DMS79 treated with DMSO at 0.1 percent for 48 hours (cell line): ENCODE data around the gene NOS1AP.
"Not testable (repeated sequence)": the region's sequence is repeated elsewhere in the genome, so short reads cannot be mapped to it uniquely, and the experiment has no call there.

ENCODE experiments used
- DNase-seq: peaks from one replicate; lab custom pipeline; 2025; lab: John Stamatoyannopoulos, UW

The NOS1AP gene

DNA sequence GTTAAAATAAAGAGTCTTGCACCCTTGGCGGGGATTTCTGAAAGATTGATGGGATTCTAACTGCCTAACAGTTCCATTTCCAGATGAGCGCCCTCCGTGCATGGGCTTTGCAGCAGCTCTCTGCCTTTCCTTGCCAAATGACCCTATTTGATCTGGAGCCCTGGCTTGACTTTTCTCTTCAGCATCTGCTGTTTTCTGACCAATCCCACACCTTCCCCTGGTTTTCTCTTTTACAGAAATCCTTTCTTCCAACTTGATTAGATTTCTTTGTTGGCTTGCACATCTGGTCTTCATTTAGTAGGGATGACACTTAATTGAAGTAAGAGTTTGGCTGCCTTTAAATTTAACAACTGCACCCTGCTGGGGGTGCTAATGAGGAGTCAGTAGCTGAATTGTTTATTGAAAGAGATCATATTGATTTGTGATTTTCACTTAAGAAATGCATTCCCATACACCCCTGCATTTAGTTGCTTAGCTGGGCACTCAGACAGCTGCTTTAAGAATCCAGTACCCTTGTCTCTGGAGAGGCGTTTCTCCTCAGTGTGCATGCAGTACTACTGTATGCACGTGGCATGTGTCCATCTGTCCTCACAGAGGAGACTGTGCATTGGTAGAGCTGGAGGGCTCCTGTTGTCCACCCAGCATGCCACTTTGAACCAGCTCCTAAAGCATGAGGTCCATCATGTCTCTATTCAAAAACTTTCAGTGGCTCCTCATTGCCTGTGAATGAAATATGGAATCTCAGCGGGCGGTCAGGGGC is 99.7 kb downstream of the NOS1AP start:
- DNase-seq: no peak

DNA sequence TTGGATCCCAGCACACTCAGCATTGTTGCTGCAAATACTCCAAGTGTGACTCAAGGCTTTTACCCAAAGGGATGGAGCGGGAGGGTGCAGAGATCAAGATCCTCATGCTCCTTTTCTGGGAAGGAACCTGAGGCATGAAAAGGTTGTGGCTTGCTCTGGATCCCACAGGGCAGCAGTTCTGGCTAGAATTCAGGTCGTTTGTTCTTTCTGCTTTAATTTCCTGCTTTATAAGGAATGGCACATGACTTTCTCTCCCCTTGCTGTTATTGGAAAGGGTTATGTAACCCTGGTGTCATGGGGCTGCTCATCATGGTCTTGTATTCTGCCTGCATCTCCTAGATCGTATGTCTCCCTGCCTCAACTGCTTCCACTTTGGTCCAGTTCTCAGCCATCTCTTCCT is 101.6 kb downstream of the NOS1AP start:
- no peak for DNase-seq

DNA sequence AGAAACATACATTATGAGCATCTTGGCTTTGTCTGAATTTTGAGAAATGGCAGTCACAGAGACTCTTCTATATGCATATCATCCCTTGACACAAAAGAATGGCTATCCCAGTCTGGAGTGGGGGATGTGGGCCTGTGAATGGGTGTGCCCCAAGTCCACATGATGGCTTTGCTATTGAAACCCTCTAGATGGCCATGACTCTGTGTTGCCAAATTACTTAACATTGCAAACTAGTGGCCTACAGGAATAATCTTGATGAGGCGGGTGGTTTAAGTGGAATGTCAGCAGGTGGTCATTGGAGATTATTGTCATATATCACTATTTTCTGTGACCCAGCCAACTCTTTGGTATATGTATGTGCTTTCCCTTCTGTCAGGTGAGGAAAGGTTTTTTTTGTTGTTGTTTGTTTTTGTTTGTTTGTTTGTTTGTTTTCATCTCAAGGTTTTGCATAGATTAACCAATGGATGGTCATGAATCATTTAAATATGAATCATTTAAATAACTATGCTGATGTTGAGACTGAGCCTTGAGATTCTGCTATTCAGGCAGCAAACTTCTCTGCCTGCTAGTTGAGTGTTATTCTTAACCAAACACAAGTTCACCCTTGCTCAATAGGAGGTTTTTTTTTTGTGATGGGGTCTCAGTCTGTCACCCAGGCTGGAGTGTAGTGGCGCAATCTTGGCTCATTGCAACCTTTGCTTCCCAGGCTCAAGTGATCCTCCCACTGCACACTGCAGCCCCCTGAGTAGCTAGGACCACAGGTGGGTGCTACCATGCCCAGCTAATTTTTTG is 103.0 kb downstream of the NOS1AP start:
- no peak for DNase-seq

DNA sequence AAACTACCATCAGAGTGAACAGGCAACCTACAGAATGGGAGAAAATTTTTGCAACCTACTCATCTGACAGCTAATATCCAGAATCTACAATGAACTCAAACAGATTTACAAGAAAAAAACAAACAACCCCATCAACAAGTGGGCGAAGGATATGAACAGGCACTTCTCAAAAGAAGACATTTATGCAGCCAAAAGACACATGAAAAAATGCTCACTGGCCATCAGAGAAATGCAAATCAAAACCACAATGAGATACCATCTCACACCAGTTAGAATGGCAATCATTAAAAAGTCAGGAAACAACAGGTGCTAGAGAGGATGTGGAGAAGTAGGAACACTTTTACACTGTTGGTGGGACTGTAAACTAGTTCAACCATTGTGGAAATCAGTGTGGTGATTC is 104.1 kb downstream of the NOS1AP start:
- not testable (repeated sequence) for DNase-seq

DNA sequence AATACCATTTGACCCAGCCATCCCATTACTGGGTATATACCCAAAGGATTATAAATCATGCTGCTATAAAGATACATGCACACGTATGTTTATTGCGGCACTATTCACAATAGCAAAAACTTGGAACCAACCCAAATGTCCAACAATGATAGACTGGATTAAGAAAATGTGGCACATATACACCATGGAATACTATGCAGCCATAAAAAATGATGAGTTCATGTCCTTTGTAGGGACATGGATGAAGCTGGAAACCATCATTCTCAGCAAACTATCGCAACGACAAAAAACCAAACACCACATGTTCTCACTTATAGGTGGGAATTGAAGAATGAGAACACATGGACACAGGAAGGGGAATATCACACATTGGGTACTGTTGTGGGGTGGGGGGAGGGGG is 104.5 kb downstream of the NOS1AP start:
- not testable (repeated sequence) for DNase-seq

DNA sequence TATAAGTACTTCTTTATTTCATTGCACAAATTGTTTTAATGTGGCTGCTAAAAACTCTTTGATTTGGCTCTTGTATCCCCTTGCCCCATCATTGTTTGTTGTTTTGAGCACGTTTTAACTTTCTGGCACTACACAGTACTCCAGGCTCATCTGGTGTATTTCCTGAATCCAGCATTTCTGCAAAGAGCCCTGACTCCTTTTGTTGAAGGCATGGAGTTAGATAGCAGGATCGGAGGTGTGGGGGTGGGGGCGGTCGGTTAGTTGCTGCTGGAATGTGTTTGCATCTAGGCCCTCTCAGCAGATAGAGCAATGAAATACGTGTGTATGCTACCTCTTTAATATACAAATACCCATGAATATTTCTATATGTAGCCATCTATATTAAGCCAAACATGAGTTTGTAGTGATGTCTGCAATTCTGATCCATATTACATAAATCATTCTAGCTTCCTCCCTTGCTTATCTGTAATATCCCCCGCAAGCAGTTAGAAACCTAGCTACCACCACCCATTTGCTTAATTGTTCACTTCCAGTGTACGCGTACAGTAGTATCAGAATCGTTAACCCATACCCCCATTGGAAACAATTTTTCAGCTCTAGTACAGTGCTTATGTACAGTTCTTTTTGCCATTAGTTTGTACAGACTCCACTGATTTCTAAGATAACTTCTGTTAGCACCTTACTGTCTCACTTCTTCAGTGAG is 106.0 kb downstream of the NOS1AP start:
- no peak for DNase-seq

DNA sequence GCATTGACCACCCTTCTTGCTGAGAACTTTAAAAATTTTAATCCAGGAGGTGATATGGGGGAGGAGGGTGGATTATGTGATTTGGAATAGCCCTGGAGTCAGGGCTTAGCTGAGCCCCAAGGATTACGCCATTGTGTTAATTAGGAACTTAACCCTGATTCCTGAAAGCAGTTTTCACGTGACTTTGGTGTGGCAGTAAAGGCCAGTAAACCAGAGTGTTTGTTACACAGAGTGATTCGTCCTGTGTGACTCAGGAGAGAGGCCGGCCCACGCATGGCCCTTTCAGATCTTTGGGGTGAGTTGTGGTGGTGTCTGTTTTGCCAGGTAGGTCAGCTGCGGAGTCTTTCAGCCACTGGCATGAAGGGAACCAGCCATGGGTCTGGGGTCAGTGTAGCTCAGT is 107.6 kb downstream of the NOS1AP start:
- DNase-seq: no peak

DNA sequence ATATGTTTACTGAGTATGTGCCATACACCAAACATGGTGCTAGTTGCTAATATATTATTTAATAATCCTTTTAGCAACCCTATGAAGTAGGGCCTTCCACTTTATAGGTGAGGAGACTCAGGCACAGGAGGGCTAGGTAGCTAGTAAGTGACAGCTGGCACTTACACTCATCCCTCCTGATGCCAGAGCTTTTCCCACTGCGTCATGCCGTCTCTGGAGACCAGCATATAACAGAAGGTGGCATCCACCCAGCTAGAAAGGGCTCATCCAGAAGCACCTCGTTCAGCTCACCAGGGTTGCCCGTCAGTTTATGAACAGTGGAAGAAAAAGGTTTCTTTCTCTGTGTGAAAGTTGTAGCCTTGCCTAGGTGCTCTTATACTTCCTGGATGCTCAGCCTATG is 108.9 kb downstream of the NOS1AP start:
- no peak for DNase-seq

DNA sequence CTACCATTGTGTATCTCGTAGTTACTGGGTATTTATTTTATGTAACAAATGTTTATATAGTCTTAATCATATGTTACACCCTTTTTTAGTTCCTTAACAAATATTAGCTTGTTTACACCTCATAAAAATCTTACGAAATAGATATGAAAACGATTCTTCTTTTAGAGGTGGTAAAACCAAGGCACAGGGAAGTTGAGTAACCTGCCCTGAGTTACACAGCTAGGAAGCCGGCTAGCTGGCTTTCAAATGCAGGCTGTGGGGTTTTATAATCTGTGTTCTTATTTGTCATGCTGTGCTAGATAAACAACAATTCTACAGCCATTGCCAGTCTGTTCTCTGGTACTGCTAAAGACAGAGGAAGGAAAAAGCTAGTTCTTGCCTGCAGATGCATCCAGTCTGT is 109.6 kb downstream of the NOS1AP start:
- DNase-seq: no peak

DNA sequence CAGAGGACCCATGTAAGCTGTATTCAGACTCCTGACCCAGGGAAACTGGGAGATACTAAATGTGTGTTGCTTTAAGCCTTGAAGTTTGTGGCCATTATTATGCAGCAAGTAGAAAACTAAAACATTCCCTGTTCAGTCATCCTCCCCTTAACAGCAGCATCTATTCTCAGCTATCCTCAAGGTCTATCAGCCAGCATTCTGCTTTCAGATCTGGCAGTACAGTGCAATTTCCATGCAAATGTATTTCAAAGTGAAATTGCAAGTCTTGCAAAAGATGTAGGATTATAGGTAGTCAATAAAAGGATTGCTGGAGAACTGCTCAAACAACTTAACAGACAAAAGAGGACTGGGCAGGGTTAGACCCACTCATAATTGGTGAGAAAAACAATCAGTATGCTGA is 111.3 kb downstream of the NOS1AP start:
- DNase-seq: no peak

DNA sequence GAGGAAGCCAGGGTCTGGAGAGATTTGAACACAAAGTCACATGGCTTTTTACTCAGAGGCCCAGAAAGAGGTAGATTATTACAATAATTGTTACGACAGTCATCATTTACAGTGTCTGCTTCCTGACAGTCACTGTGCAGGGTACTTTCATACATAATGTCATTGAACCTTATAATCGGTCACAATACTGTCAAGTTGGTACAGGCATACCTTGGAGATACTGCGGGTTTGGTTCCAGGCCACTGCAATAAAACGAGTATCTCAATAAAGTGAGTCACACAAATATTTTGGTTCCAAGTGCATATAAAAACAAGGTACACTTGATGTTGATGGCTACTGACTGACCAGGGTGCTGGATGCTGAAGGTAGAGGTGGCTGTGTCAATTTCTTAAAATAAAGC is 112.6 kb downstream of the NOS1AP start:
- no peak for DNase-seq

DNA sequence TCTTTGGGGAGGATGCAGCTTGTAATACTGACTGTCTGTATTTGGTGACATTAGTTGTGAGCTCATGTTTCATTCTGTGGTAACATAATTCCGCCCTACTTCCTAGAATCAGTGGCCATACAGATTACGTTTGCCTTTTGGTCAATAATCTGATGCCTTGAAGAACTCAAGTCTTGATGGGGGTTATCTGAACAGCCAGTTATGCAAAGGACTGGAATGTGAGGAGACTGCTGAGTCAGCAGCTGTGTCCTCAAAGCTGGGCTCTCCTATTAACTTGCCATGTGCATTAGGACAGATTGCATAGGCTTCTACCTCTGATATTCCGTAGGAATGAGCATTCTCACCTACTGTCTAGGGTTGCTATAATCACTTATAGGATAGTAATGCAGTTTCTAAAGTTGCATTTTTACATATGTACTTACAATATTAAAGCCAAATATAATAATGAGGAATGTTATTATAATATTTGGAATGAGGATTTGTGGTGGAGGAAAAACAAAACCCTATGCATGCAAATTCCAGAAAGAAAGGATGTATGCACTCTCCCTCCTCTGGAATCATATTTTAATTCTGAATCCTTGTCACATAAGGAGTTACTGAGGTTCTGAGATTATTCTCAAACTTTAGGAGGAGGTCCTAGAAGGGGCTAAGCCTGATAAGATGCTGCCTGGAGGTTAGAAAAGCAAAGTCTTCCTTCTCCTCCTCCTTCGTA is 116.0 kb downstream of the NOS1AP start:
- DNase-seq: no peak

DNA sequence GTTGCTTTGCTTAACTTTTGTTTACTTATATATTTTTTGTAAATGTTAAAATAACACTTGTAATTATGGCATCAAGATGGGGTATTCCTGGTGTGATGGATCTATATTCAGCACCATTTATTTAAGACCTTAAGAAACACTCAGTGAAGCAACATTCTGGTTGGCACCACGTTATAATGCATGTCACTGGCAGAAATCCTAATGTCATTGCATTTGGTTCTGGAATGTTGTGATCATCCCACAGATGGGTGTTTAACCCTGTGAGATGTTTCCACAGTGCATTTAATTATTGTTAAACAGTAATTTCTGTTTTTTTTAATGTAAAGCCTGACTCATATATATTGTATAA is 116.5 kb downstream of the NOS1AP start:
- no peak for DNase-seq

DNA sequence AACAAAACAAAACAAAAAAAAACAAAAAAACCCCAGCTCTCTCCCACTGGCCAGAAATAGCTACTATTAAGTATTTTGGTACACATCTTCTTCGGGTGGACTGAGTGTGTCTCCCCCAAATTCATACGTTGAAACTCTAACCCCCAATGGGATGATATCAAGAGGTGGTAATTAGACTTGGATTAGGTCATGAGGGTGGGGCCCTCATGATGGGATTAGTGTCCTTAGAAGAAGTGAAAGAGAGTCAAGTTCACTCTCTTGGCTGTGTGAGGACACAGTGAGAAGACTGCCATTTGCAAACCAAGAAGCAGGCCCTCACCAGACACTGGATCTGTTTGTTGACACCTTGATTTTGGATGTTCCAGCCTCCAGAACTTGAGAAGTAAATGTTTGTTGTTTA is 116.9 kb downstream of the NOS1AP start:
- DNase-seq: no peak

DNA sequence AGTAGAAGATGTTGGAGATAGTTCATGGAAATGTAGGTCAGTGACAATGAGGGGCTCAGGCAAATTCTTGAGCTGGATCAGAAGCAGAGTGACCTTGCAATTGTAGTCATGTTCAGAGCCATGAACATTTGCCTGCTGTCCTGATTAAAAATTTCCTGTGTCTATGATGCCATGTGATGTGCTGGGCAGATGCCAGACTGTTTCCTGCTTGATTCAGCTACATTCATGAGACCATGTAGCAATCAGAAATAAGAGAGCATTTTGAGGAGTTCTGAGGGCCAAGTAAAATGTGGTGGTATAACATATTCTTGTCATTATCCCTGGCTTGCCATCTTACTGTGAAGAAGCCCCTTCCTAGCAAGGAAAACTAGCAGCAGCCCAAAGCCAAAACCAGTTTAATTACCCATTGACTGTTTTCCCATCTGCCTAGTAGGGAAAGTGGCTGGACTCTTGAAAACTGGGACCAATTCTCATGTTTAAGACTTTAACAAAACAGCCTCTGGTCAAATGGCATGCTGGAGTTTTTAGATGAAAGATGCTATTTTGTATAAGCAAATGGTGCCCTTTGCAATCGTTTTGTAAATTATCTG is 118.3 kb downstream of the NOS1AP start:
- no peak for DNase-seq

DNA sequence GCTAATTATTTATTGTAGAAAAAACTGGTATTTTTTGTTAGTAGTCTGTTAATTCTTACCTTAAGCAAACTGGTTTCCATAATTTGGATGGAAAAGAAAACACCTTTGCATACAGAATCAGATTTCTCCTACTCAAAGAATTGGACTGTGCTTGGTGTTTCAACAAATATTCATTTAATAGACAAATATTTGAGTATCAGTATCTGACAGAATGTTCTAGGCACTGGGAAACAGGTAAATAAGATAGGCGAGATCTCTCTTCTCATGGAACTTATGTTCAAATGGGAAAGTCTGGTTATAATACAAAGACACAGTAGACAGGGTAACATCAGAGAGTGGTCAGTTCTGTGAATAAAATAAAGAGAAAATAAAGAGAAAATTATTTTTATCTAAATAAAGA is 119.9 kb downstream of the NOS1AP start:
- no peak for DNase-seq

DNA sequence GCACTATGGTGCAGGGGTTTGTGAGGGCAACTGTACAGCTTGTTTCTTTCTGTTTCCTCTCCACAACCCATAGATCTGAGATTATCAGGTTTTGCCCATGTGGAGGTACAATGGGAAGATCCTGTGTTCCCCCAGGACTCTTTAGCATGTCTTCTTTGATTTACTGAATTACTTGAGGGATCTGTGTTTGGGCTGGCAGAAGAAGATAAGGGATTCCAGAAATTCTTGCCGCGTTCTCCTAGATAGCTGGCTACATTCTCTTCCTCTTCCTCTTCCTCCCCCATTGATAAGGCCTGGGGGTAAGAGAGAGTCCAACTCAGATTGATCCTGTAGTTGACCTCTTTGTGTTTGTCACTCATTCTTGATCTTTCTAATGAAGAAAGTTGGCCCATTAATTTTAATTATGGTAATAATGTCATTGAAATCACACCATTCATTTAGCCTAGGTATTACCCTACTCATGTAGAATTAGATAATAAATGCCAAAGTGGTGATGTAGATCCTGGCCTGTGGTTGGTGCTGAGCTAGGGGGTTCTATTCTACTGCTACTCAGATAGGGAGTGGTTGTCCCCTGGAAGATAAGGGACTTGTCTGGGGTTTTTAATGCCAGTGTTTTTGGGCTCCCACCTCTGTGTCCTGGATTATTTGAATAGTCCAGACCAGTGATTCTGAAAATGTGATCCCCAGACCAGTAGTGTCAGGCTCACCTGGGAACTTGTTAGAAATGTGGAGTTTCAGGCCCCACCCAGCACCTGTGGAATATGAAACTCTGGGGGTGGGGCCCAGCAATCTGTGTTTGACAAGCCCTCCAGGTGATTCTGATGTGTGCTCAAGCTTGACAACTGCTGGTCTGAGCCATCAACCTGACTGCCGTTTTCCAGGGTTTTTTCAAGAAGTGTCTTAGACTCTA is 122.2 kb downstream of the NOS1AP start:
- no peak for DNase-seq

DNA sequence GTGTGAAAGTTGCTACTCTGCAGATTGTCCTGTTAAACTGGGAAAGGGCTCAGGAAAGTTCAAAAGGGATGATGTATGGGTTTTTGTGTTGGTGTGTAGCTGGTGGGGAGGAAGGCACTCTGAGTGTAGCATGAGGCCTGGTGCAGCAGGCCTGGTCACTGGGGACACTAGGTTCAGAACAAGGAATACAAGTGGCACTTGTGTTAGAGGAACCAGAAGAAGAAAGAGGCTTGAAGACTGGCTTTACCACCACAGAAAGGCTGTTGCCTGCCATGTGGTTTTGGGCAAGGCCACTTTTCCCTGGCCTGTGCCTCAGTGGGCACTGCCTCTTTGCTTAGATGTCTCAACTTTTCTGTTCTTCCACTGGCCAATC is 122.8 kb downstream of the NOS1AP start:
- DNase-seq: peak; percentile 9

DNA sequence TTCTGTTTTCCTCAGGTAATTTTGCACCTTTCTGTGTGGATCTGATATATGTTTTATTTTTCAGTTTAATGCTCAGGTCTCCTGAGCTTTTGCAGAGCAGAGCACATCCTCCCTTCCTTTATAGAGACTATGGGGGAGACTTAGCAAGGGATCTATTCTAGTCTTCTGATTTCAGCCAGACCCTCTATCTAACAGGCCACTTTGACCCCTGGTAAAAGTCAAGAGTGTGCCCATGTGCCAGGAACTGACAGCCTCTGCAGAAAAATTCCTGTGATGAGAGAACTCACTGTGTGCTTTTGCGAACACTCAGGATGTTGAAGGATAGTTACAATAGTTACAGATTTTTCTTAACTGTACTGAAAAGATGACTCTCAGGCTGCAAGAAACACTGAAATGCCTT is 123.3 kb downstream of the NOS1AP start:
- DNase-seq: no peak

DNA sequence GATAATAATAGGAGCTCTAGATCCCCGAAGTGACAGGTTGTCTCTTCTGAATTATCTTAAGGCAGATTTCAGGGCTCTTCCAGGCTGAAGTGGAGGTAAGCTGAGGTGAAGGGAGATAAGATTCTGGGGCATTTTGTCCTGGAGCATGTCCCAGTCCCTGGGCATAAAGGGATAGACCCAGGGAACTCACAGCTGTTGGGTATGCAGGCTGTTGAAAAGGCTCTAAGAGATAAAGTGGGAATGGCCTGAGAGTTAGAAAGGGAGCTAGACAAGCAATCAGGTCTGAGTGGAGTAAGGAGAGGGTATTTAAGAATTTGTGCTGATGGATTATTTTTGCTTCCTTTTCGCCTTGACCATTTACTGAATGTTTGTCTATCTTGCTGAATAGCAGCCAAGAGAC is 123.7 kb downstream of the NOS1AP start:
- no peak for DNase-seq

DNA sequence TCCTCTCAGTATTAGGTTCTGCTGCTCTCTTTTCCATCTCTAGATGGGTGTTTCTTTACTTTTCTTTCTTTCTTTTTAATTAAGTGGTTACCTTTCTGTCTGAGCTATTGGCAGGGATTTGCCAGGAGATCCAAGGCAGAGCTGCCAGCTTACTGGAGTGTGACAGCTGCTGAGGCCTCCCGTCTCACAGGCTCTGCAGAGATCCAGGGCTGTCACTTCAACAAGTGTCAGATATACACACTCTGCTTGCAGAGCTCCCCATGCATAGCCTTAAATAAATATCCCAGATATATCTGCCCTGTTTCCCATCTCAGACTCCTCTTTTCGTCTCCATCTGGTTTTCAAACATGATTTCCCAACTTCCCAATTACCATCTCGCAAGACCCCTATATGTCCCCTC is 124.3 kb downstream of the NOS1AP start:
- peak; percentile 71 for DNase-seq
